Skeletal muscle tissue (tissue), 4 donors: ENCODE results near the gene KCNJ8. TPM values are rescaled to one million over a fixed set of nuclear protein-coding genes. Genes with fewer than 3 reads are reported as not detected.

Experiments
- H3K27ac ChIP-seq: one replicate; pipeline ENCODE4 v1.7.0; 2013; ENCODE audit warnings: mild to moderate bottlenecking, low read depth, low read length, inconsistent platforms
- H3K27me3 ChIP-seq, 3 donors: one replicate each; pipeline ENCODE4 v1.7.0; 2013; ENCODE audit warnings: low read length in 3 of 3; ENCODE audit not compliant: control insufficient read depth in 3 of 3, insufficient read depth in 3 of 3
- H3K36me3 ChIP-seq, 3 donors: one replicate each; pipeline ENCODE4 v1.7.0; 2013; ENCODE audit warnings: low read length in 3 of 3; ENCODE audit not compliant: control insufficient read depth in 3 of 3, insufficient read depth in 3 of 3
- H3K4me1 ChIP-seq, 3 donors: one replicate each; pipeline ENCODE4 v1.7.0; 2013; ENCODE audit warnings: low read length in 3 of 3, mild to moderate bottlenecking in 3 of 3; ENCODE audit not compliant: control insufficient read depth in 3 of 3, insufficient read depth in 3 of 3
- H3K4me3 ChIP-seq, 3 donors: one replicate each; pipeline ENCODE4 v1.7.0; 2013; ENCODE audit warnings: low read length in 3 of 3
- H3K9ac ChIP-seq, 3 donors: one replicate each; pipeline ENCODE4 v1.7.0; 2013; ENCODE audit warnings: low read length in 3 of 3, mild to moderate bottlenecking in 3 of 3, moderate library complexity in 2 of 3, low read depth in 1 of 3
- H3K9me3 ChIP-seq, 3 donors: one replicate each; pipeline ENCODE4 v1.7.0; 2013; ENCODE audit warnings: low read length in 3 of 3; ENCODE audit not compliant: control insufficient read depth in 3 of 3
- total RNA-seq: library from RNA; depleted of rRNA; stranded (reverse); fragments of >200 nt; gene quantifications from one replicate; pipeline ENCODE4 v1.2.3, GENCODE V29; 2014
- donor health status: Osteomylitis.

KCNJ8 gene
- total RNA-seq = 32.4 TPM

DNA sequence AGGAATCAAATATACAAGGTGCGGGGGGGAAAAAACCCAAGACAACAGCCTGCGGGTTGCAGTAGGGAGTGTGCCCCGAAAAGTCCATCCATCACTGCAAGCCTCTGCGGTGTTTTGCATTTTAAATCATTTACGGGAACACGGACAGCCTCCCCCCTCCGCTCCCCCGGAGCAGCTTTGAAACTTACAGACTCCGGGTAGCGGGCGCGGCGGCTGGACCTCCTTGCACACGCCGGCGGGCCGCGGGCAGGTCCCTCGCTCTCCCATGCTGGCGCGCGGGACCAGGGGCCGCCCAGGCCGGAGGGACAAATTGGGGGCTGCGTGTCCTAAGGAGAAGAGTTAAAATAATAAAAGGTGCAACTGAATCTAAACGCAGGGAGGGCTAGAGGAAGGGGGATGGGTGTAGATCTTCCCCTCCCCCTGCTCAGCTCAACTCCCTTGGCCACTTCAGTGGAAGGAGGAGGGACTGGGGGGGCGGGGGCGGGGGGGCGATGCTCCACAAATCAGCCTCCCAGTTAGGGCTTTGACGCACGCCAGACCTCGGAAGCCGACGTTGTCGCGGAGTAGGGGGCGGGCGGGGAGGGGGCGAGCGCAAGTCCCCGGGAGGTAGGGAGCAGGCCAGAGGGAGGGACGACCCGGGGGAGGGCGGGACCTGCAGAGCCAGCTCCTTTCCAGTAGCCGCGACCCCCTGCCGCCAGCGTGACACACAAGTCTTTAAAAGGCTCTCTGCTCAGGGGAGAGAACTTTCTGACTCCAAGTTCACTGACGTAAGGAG is at the start of gene KCNJ8:
Gene KCNJ8, minus strand, starts transcription at position 349 of the 775 bp plus-strand sequence. CDS start 1,090 bp downstream, outside the sequence.
- Histone ChIP-seq H3K27ac (peak within 1 kb of the TSS; percentile 66), H3K27me3 (peaks cover 0 to 13% (median 0%) of the 10 kb centered on the region in 3 donors), H3K36me3 (no peaks in the 10 kb centered on the region), H3K9me3 (no peaks in the 10 kb centered on the region), H3K4me3 (peak within 1 kb of the TSS; percentile 66 to 75 (median 66)), H3K9ac (peak within 1 kb of the TSS; percentile 36 to 70 (median 51)), H3K4me1 (peaks cover 4 to 6% (median 6%) of the 10 kb centered on the region in 3 donors)

DNA sequence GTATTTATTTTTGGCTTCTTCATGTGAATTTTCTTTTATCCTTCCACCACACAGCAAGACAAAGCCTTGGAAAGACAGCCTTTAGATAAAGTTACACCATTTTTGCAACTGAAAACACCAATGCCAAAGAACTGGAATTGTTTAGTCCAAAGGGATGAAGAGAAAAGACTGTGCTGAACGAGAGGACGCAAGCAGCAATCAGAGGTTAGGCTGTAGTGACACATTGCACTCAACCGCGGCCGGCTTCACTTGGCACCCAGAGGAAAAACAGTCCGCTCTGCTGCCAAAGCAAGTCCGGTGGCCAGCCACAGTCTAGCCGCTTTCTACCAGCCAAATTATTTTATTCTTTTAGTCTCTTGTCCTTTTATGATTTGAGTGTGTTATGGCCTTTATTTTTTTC is 49.1 kb upstream of the KCNJ8 start:
- H3K4me3 ChIP-seq = peak overlapping the region in 1 of 3 donors; percentile 19
- H3K27me3 ChIP-seq = no peaks in the 10 kb centered on the region
- no peaks in the 10 kb centered on the region for H3K9me3 ChIP-seq
- peak overlapping the region in 1 of 3 donors; percentile 1 for H3K9ac ChIP-seq
- H3K4me1 ChIP-seq = peaks cover 4 to 19% (median 8%) of the 10 kb centered on the region in 3 donors
- H3K36me3 ChIP-seq = peaks cover 0 to 24% (median 12%) of the 10 kb centered on the region in 3 donors
- H3K27ac ChIP-seq = peak overlapping the region; percentile 1

DNA sequence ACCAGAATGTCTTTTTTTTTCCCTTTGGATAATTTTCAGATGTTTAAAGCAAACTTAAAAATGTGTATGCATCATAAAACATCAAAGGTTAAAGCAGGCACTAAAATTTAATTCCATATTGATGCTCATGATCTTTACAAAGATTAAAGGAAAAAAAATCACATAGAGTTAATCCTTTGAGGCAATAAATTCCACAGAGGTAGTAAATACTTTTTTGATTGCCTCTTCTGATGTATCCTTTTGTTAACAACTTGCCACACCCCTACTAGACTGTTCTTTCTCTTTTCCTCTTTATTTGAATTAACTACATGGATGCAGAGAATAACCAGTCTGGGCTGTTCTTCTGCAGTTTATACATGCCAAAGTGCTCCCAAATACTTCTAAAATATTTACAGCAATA is 45.2 kb upstream of the KCNJ8 start:
- no peak overlapping the region for H3K4me3 ChIP-seq
- H3K27me3 ChIP-seq = no peaks in the 10 kb centered on the region
- H3K36me3 ChIP-seq = peaks cover 0 to 5% (median 4%) of the 10 kb centered on the region in 3 donors
- H3K9me3 ChIP-seq = no peaks in the 10 kb centered on the region
- no peak overlapping the region for H3K9ac ChIP-seq
- peaks cover 5 to 14% (median 10%) of the 10 kb centered on the region in 3 donors for H3K4me1 ChIP-seq
- no peak overlapping the region for H3K27ac ChIP-seq

DNA sequence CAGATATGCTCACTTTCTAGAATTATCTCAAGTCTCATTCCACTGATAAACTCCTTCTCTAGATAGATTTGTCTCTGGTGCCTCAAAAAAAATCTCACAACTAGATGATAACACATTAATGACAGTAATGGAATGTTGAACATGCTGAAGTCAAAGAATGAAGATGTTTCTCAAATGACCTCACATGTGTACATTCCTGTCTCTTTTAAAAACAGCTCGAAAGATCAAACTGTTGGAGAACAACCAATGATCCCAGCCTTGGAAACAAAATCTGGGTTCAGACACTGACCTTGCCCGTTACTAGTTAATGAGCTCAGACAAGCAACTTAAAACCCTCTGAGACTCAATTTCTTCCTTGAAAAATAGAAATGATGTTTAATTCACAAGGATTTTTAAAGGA is 44.7 kb upstream of the KCNJ8 start:
- H3K9ac ChIP-seq = no peak overlapping the region
- H3K27me3 ChIP-seq = no peaks in the 10 kb centered on the region
- H3K9me3 ChIP-seq = no peaks in the 10 kb centered on the region
- H3K4me3 ChIP-seq = no peak overlapping the region
- H3K27ac ChIP-seq = peak overlapping the region; percentile 14
- H3K36me3 ChIP-seq = peaks cover 0 to 8% (median 5%) of the 10 kb centered on the region in 3 donors
- peaks cover 5 to 14% (median 10%) of the 10 kb centered on the region in 3 donors for H3K4me1 ChIP-seq

DNA sequence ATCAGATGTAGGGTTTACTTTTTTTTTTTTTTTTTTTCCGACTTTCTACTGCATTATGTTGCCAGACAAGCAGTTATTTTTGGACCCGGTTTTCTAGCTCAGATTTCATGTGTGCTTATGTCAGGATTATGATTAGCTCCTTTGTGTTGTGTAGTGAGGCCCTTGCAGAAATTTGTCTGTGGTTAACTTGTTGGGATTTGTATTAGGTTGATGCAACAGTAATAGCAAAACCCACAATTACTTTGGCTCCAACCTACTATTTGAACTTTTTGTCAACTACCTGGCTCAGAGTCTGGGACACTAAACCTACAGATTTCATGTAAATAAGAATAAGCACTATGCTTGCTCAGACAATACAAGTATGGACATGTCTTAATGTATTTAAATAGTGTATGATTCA is 44.1 kb upstream of the KCNJ8 start:
- H3K27ac ChIP-seq = peak overlapping the region; percentile 14
- H3K36me3 ChIP-seq = peaks cover 0 to 15% (median 5%) of the 10 kb centered on the region in 3 donors
- H3K9me3 ChIP-seq = no peaks in the 10 kb centered on the region
- no peaks in the 10 kb centered on the region for H3K27me3 ChIP-seq
- no peak overlapping the region for H3K9ac ChIP-seq
- H3K4me3 ChIP-seq = no peak overlapping the region
- peaks cover 5 to 13% (median 10%) of the 10 kb centered on the region in 3 donors for H3K4me1 ChIP-seq

DNA sequence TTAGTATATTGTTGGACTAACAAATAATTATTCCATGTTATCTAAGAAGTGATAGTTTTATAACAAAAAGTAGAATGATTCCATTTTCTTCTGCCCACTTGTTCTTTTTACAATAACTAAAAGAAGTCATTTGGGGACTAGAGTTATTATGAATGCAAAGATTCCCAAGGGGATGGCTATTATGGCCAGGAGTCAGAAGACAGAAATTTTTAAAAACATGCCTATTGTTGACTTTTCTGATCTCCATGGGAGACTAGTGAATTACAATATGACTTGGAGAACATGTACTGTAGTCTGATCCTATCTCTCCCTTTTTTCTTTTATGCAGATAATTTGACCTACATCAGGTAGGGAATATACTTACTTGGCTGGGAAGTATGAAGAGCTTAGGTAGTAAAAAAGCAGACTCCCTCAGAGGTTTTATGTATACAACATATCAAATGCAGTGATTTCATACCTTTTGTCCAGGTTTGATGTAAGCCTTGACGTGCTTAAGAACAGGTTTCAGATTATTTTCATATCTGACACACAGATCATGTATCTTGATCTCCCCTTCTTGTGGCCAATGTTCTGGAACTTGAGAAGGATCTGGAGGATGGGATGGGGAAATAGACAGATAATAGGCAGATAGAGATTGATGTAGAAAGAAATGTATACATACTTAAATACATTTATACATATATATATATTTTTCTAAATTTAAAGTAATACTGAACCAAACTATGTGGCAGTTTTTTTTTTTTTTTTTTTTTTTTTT is 41.0 kb upstream of the KCNJ8 start:
- H3K36me3 ChIP-seq = peaks cover 0 to 28% (median 14%) of the 10 kb centered on the region in 3 donors
- H3K9ac ChIP-seq = no peak overlapping the region
- no peaks in the 10 kb centered on the region for H3K9me3 ChIP-seq
- no peaks in the 10 kb centered on the region for H3K27me3 ChIP-seq
- H3K4me1 ChIP-seq = peaks cover under 1 to 10% (median 3%) of the 10 kb centered on the region in 3 donors
- no peak overlapping the region for H3K27ac ChIP-seq
- no peak overlapping the region for H3K4me3 ChIP-seq

DNA sequence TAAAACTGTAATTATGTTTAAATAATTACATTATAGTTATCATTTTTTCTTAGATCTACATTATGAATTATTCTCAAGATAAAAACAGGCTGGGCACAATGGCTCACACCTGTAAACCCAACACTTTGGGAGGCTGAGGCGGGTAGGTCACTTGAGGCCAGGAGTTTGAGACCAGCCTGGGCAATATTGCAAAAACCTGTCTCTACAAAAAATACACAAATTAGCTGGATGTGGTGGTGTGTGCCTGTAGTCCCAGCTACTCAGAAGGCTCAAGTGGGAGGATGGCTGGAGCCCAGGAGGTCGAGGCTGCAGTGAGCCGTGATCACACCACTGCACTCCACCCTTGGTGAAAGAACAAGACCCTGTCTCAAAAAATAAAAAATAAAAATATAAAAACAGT is 40.3 kb upstream of the KCNJ8 start:
- no peak overlapping the region for H3K4me3 ChIP-seq
- H3K9ac ChIP-seq = no peak overlapping the region
- H3K36me3 ChIP-seq = peaks cover 4 to 34% (median 16%) of the 10 kb centered on the region in 3 donors
- no peak overlapping the region for H3K27ac ChIP-seq
- peaks cover 0 to 10% (median 3%) of the 10 kb centered on the region in 3 donors for H3K4me1 ChIP-seq
- no peaks in the 10 kb centered on the region for H3K27me3 ChIP-seq
- H3K9me3 ChIP-seq = no peaks in the 10 kb centered on the region

DNA sequence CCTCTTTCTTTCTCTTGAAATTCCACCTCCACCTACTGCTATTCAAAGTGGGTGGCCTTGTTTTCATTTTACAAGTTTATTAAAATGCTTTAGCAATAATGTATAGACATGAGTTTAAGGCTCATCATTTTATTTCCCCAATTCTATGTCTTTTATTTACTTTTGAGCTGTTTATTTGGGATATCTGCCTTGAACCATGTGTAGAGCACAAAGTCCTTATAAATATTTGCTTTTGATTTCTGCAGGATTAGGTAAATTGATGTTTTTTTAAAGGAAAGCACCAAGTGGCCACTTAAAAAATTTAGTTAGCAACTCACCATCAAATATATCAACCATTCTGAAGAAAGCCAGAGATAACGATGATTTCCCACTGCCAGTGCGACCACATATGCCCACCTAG is 39.8 kb upstream of the KCNJ8 start:
- peaks cover 6 to 39% (median 18%) of the 10 kb centered on the region in 3 donors for H3K36me3 ChIP-seq
- H3K4me3 ChIP-seq = no peak overlapping the region
- H3K27ac ChIP-seq = no peak overlapping the region
- no peaks in the 10 kb centered on the region for H3K27me3 ChIP-seq
- no peaks in the 10 kb centered on the region for H3K9me3 ChIP-seq
- peaks cover 0 to 9% (median 3%) of the 10 kb centered on the region in 3 donors for H3K4me1 ChIP-seq
- no peak overlapping the region for H3K9ac ChIP-seq

DNA sequence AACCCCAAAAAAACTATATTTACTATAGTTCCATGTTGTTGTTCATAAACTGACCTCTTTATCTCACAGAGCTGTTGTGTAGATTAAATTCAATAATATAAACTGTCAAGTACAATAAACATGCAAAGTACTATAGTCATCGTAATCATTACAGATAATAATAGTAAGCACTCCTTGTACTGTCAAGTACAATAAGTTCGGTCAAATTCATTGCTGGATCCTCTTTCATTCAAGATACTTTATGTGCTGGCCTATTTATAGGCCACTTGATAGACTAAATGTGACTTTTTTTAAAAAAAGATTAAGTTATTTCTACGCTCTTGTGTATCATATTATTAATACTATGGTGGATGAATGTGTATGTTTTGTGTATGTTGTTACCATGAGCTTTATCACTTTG is 39.2 kb upstream of the KCNJ8 start:
- Histone ChIP-seq H3K4me3 (no peak overlapping the region), H3K27ac (no peak overlapping the region), H3K36me3 (peaks cover 8 to 42% (median 21%) of the 10 kb centered on the region in 3 donors), H3K9ac (no peak overlapping the region), H3K4me1 (peaks cover 0 to 4% (median 3%) of the 10 kb centered on the region in 3 donors), H3K27me3 (no peaks in the 10 kb centered on the region), H3K9me3 (no peaks in the 10 kb centered on the region)

DNA sequence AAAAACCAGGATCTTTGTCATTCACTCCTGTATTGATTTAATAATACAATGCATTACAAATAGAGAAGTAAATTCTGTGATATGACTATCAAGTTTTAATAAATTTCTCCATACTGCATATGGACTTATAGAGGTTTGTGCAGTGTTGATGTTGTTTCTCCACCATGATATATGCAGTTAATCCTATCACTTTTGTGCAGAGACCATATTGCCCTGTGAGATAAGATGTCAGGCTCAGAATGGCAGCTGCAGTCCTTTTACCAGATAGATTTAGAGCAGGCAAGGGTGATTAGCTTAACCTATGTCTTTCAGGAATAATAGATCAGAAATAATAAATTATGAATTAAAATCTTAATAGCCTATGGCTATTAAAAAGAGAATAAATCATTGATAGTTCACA is 38.6 kb upstream of the KCNJ8 start:
- Histone ChIP-seq H3K36me3 (peaks cover 8 to 46% (median 21%) of the 10 kb centered on the region in 3 donors), H3K27me3 (no peaks in the 10 kb centered on the region), H3K4me1 (peaks cover 0 to 3% (median 0%) of the 10 kb centered on the region in 3 donors), H3K27ac (no peak overlapping the region), H3K9me3 (no peaks in the 10 kb centered on the region), H3K9ac (no peak overlapping the region), H3K4me3 (no peak overlapping the region)
